Right lobe of liver (tissue), 6 donors: ENCODE results near the gene ISL1. TPM values are rescaled to one million over a fixed set of nuclear protein-coding genes. Genes with fewer than 3 reads are reported as not detected.

ENCODE experiments used
- ATAC-seq, 4 donors: fragments of 200-7000 bp; cut with Tn5 transposase; one replicate each; pipeline ENCODE4 v1.9.1; 2020; ENCODE audit warnings: mild to moderate bottlenecking in 4 of 4, moderate library complexity in 4 of 4
- DNase-seq, 3 donors: peaks; one replicate each; pipeline ENCODE4 v3.0.0-alpha.2; 2020
- H3K27ac ChIP-seq, 3 donors: fragments of 200-600 bp; one replicate each; pipeline ENCODE4 v1.8.0; 2022
- H3K27me3 ChIP-seq, 2 donors: fragments of 200-600 bp; one replicate each; pipeline ENCODE4 v1.8.0; 2022
- H3K36me3 ChIP-seq, 4 donors: fragments of 200-600 bp; sonication (generic) in 1 of 4; one replicate each; pipeline versions ENCODE4 v1.5.1 to v1.8.0; 2017 to 2022; ENCODE audit warnings: control low read depth in 1 of 4
- H3K4me1 ChIP-seq, 4 donors: fragments of 200-600 bp; sonication (generic) in 1 of 4; one replicate each; pipeline versions ENCODE4 v1.5.1 to v1.8.0; 2017 to 2022; ENCODE audit warnings: control low read depth in 1 of 4
- H3K4me3 ChIP-seq, 3 donors: fragments of 200-600 bp; one replicate each; pipeline ENCODE4 v1.8.0; 2022
- H3K9me3 ChIP-seq, 4 donors: fragments of 200-600 bp; sonication (generic) in 1 of 4; one replicate each; pipeline versions ENCODE4 v1.5.1 to v1.8.0; 2017 to 2022; ENCODE audit warnings: control low read depth in 1 of 4
- POLR2A ChIP-seq: fragments of 450-650 bp; IDR thresholded peaks from one replicate; pipeline ENCODE4 v1.6.1; 2017; ENCODE audit warnings: antibody characterized with exemption, mild to moderate bottlenecking
- WGBS: methylation state at CpG from one replicate; pipeline ENCODE4 v1.1.6; 2018; ENCODE audit warnings: low coverage, low lambda C conversion rate; ENCODE audit not compliant: insufficient coverage; ENCODE audit errors: missing lambda C conversion rate; 5-methylcytosine and 5-hydroxymethylcytosine counted together
- intact Hi-C, 2 donors: fragments of 100-400 bp; cut with DNase I; formaldehyde crosslinking; loops; one replicate each; pipeline versions ENCODE4 v1.11.2 to v1.14.1; 2022
- total RNA-seq, 6 experiments: library from RNA; depleted of rRNA in 2 of 6; stranded (reverse); fragments of >200 nt in 2 of 6; fragmentation: NEBNext Ultra II Directional in 3 of 6; extraction: Animal tissue kit (Norgen Biotek cat#: 25700) in 3 of 6; gene quantifications; one replicate each; pipeline versions ENCODE4 v1.1.0 to v1.2.4, GENCODE V29; 2016 to 2023
- TF ChIP-seq, protein P1 (sequence below), 4 donors: fragments of 200-600 bp in 3 of 4; fragments of 450-650 bp in 1 of 4; IDR thresholded peaks; one replicate each; pipeline versions ENCODE4 v1.5.1 to v1.8.0; 2016 to 2022; ENCODE audit warnings: antibody characterized with exemption in 4 of 4, mild to moderate bottlenecking in 2 of 4
- donor health status: DM: no; HTN: yes; CAD: no.
- donor health status: DM: no; HTN: no; CAD: no.
- donor health status: DM: no; HTN: no; CAD: no.
- donor health status: DM: no; HTN: yes; CAD: no.
- donor health status: DM: no; HTN: yes; CAD: no.

Gene ISL1
- total RNA-seq, 6 experiments from 2014 or later = not detected

- peaks cover 0 to 19% (median 0%) of the 10 kb centered on the region in 4 donors for H3K4me1 ChIP-seq
- no peaks in the 10 kb centered on the region for H3K9me3 ChIP-seq
- intact Hi-C loops = no loop called here
- peaks cover 20 to 63% of the 10 kb centered on the region in 2 donors for H3K27me3 ChIP-seq
- no peak overlapping the region for H3K4me3 ChIP-seq
- TF ChIP-seq, protein P1, sequence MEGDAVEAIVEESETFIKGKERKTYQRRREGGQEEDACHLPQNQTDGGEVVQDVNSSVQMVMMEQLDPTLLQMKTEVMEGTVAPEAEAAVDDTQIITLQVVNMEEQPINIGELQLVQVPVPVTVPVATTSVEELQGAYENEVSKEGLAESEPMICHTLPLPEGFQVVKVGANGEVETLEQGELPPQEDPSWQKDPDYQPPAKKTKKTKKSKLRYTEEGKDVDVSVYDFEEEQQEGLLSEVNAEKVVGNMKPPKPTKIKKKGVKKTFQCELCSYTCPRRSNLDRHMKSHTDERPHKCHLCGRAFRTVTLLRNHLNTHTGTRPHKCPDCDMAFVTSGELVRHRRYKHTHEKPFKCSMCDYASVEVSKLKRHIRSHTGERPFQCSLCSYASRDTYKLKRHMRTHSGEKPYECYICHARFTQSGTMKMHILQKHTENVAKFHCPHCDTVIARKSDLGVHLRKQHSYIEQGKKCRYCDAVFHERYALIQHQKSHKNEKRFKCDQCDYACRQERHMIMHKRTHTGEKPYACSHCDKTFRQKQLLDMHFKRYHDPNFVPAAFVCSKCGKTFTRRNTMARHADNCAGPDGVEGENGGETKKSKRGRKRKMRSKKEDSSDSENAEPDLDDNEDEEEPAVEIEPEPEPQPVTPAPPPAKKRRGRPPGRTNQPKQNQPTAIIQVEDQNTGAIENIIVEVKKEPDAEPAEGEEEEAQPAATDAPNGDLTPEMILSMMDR (IDR thresholded peaks at IDR 0.05) = no peak
- no peak for TF ChIP-seq POLR2A
- no peaks in the 10 kb centered on the region for H3K36me3 ChIP-seq
- WGBS = 0% methylated on average over 3 of the region's 4 CpGs
- ATAC-seq (no peak), DNase-seq (no peak)
- H3K27ac ChIP-seq = no peak overlapping the region
Observed at GRCh38 chr5:51379331-51379700, 3.9 kb upstream of the ISL1 start.

GRCh38 chr5:51380603-51381207 is 2.5 kb upstream of the ISL1 start:
- 0% methylated on average over 7 of the region's 7 CpGs for WGBS
- no peaks in the 10 kb centered on the region for H3K9me3 ChIP-seq
- H3K4me1 ChIP-seq = peaks cover 0 to 19% (median 0%) of the 10 kb centered on the region in 4 donors
- no peak for DNase-seq
- peaks cover 20 to 70% of the 10 kb centered on the region in 2 donors for H3K27me3 ChIP-seq
- ATAC-seq = peak in 2 of 4 donors; percentile 35 to 41
- H3K27ac ChIP-seq = no peak overlapping the region
- TF ChIP-seq POLR2A = no peak
- TF ChIP-seq, protein P1 (IDR thresholded peaks at IDR 0.05) = peak; percentile 33 to 55 (median 47)
- H3K4me3 ChIP-seq = no peak overlapping the region
- intact Hi-C loops = no loop called here
- no peaks in the 10 kb centered on the region for H3K36me3 ChIP-seq

GRCh38 chr5:51381761-51382474 is 1.3 kb upstream of the ISL1 start:
- TF ChIP-seq POLR2A = no peak
- TF ChIP-seq, protein P1 (IDR thresholded peaks at IDR 0.05) = no peak
- WGBS = 5% methylated on average over 19 of the region's 19 CpGs
- intact Hi-C loops = no loop called here

DNA sequence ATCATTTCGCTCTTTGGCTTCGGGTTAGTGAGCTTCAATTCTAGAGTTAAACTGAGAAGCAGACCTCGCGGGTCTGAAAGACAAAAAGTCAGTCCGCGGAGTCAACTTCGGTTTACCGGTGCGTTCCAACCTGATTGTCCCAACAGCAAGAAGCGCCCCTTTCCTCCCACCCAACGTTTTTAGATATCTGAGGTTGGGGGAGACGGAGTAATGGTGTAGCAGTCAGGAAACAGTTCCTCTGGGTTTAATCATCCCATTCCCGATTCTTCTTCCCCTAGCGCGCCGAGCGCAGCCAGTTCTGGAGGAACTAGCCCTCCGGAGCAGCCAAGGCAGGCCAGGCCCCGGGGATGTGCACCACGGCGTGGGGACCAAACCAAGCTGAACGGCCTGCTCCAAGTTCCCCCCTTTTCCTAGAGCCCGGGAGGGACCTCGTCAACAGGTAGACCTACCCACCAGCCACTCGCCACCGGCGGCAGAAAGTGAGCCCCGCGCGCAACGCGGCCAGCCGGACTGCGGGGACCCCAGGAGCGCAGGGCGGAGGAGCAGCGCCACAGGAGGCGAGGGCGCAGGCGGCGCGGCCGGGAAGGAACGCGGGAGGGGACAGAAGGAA is 622 bp upstream of the ISL1 start:
- Histone ChIP-seq H3K4me1 (peaks cover 0 to 19% (median 0%) of the 10 kb centered on the region in 4 donors), H3K4me3 (peak overlapping the region in 2 of 3 donors; percentile 4 to 17), H3K9me3 (no peaks in the 10 kb centered on the region), H3K27ac (no peak overlapping the region), H3K27me3 (peaks cover 20 to 64% of the 10 kb centered on the region in 2 donors), H3K36me3 (no peaks in the 10 kb centered on the region)
- TF ChIP-seq, protein P1 (IDR thresholded peaks at IDR 0.05) = no peak
- no peak for TF ChIP-seq POLR2A
- no peak for DNase-seq
- intact Hi-C loops = no loop called here
- ATAC-seq = peak in 1 of 4 donors; percentile 20
- 2% methylated on average over 28 of the region's 45 CpGs for WGBS

More at GRCh38 chr5:51381761-51382474, 1.3 kb upstream of the ISL1 start:
- no peak for DNase-seq
- H3K9me3 ChIP-seq = no peaks in the 10 kb centered on the region
- no peak overlapping the region for H3K27ac ChIP-seq
- H3K4me1 ChIP-seq = peaks cover 0 to 19% (median 0%) of the 10 kb centered on the region in 4 donors
- no peaks in the 10 kb centered on the region for H3K36me3 ChIP-seq
- no peak overlapping the region for H3K4me3 ChIP-seq
- H3K27me3 ChIP-seq = peaks cover 20 to 66% of the 10 kb centered on the region in 2 donors
- ATAC-seq = no peak
